ENCODE measurements around the gene ZCCHC24. TPM values are rescaled to one million over a fixed set of nuclear protein-coding genes. Genes with fewer than 3 reads are reported as not detected.

The ZCCHC24 gene
- polyA plus RNA-seq, 1 of the 3 experiments (the other 2 are of a cell fraction): 15.8 TPM

GRCh38 chr10:79342811-79343561 is 102.4 kb downstream of the ZCCHC24 start:
- peaks cover 4 to 46% of the 10 kb centered on the region in 2 experiments; a peak in 3 of 4 replicates for H3K4me1 ChIP-seq (ENCODE audit: control insufficient read depth in 1 of 2, insufficient read depth in 2 of 2, low read depth in 1 of 2, low read length in 1 of 2)
- ChIA-PET POLR2A (interaction anchor here (0.5 to 1.7 kb wide), 6 partner anchors 72 to 1271 kb away, joined by 3 to 6 read pairs (median 4); no protein-coding TSS in a partner anchor), CTCF (interaction anchor here (1.0 to 1.7 kb wide), 5 partner anchors 9 to 139 kb away, joined by 3 to 7 read pairs (median 3); no protein-coding TSS in a partner anchor)
- H3K9ac ChIP-seq: no peak overlapping the region
- H3K9me3 ChIP-seq: no peaks in the 10 kb centered on the region
- no peak overlapping the region for H2AFZ ChIP-seq (ENCODE audit: low read depth)
- H3K36me3 ChIP-seq (replicated peaks in 1 of 2; ENCODE audit: control insufficient read depth in 1 of 2, insufficient read depth in 2 of 2, low read length in 1 of 2): no peaks in the 10 kb centered on the region
- no peaks in the 10 kb centered on the region for H3F3A ChIP-seq (replicated peaks; ENCODE audit: insufficient read depth)
- H4K20me1 ChIP-seq (ENCODE audit: insufficient read depth): no peaks in the 10 kb centered on the region
- WGBS (ENCODE audit: low lambda C conversion rate): 65% methylated on average over 4 of the region's 10 CpGs
- peaks cover 11% of the 10 kb centered on the region for H3K79me2 ChIP-seq (ENCODE audit: insufficient read depth)
- no peak overlapping the region for H3K4me2 ChIP-seq
- no peak overlapping the region for H3K4me3 ChIP-seq (ENCODE audit: low read depth in 2 of 2, low read length in 1 of 2)
- TF ChIP-seq POLR2AphosphoS5 (IDR thresholded peaks at IDR 0.05; ENCODE audit: low read depth, low read length): no peak
- no peak for TF ChIP-seq SIN3A (IDR thresholded peaks at IDR 0.05; ENCODE audit: borderline replicate concordance, low read depth, low read length)
- no peak for TF ChIP-seq FOXJ3 (CRISPR knock-in tag; IDR thresholded peaks at IDR 0.05)
- TF ChIP-seq, protein P1, sequence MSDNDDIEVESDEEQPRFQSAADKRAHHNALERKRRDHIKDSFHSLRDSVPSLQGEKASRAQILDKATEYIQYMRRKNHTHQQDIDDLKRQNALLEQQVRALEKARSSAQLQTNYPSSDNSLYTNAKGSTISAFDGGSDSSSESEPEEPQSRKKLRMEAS (IDR thresholded peaks at IDR 0.05; ENCODE audit: low read depth): no peak
- TF ChIP-seq TCF12 (IDR thresholded peaks at IDR 0.05): no peak
- TF ChIP-seq FOSL2 (IDR thresholded peaks at IDR 0.05; ENCODE audit: borderline replicate concordance, low read depth): no peak
- no peak for TF ChIP-seq CHD2 (IDR thresholded peaks at IDR 0.05; ENCODE audit: low read length, partially characterized antibody)
- TF ChIP-seq, protein P2, sequence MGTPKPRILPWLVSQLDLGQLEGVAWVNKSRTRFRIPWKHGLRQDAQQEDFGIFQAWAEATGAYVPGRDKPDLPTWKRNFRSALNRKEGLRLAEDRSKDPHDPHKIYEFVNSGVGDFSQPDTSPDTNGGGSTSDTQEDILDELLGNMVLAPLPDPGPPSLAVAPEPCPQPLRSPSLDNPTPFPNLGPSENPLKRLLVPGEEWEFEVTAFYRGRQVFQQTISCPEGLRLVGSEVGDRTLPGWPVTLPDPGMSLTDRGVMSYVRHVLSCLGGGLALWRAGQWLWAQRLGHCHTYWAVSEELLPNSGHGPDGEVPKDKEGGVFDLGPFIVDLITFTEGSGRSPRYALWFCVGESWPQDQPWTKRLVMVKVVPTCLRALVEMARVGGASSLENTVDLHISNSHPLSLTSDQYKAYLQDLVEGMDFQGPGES (IDR thresholded peaks at IDR 0.05; ENCODE audit: low read depth, low read length): no peak
- no peak for TF ChIP-seq NFIC (IDR thresholded peaks at IDR 0.05; ENCODE audit: borderline replicate concordance)
- TF ChIP-seq, protein P3, sequence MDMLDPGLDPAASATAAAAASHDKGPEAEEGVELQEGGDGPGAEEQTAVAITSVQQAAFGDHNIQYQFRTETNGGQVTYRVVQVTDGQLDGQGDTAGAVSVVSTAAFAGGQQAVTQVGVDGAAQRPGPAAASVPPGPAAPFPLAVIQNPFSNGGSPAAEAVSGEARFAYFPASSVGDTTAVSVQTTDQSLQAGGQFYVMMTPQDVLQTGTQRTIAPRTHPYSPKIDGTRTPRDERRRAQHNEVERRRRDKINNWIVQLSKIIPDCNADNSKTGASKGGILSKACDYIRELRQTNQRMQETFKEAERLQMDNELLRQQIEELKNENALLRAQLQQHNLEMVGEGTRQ (IDR thresholded peaks at IDR 0.05; ENCODE audit: borderline replicate concordance, low read depth, low read length): no peak
- TF ChIP-seq RFX5 (IDR thresholded peaks at IDR 0.05; ENCODE audit: low read length): no peak
- no peak for TF ChIP-seq PBX3 (IDR thresholded peaks at IDR 0.05)
- TF ChIP-seq EZH2phosphoT487 (IDR thresholded peaks at IDR 0.05; ENCODE audit: borderline replicate concordance, low read depth): no peak
- no peak for TF ChIP-seq EP300 (IDR thresholded peaks at IDR 0.05; ENCODE audit: borderline replicate concordance in 1 of 2, low read depth in 1 of 2, low read length in 1 of 2)
- no peak for TF ChIP-seq GABPA (IDR thresholded peaks at IDR 0.05; ENCODE audit: low read depth)
- TF ChIP-seq MEF2A (IDR thresholded peaks at IDR 0.05; ENCODE audit: borderline replicate concordance, low read depth): no peak
- TF ChIP-seq YY1 (IDR thresholded peaks at IDR 0.05; ENCODE audit: low read depth): no peak
- TF ChIP-seq RXRA (IDR thresholded peaks at IDR 0.05; ENCODE audit: borderline replicate concordance, low read depth): no peak
- no peaks in the 10 kb centered on the region for H3K27me3 ChIP-seq (ENCODE audit: insufficient read depth)
- DNase-seq: no peak
- H3K27ac ChIP-seq (ENCODE audit: low read depth in 2 of 2, low read length in 1 of 2): peak overlapping the region in 1 of 2 experiments; percentile 84; a peak in 2 of 4 replicates
- H3K9me2 ChIP-seq: no peaks in the 10 kb centered on the region

All from SK-N-SH (cell line).